ENCODE results near the gene MTR.

- TF ChIP-seq CTCF (IDR thresholded peaks at IDR 0.05) (no peak), POLR2A (IDR thresholded peaks at IDR 0.05) (no peak)
These were observed 130.3 kb downstream of the MTR start for GRCh38 chr1:236925386-236925785.

Data from Peyer's patch (tissue), 4 donors.